Esophagus (tissue), 2 donors: Measurements from ENCODE around the gene TACC2. TPM values are rescaled to one million over a fixed set of nuclear protein-coding genes. Genes with fewer than 3 reads are reported as not detected.
"Not testable (repeated sequence)": the region's sequence is repeated elsewhere in the genome, so short reads cannot be mapped to it uniquely, and the experiment has no call there.

ENCODE experiments used
- H3K27ac ChIP-seq, 2 donors: one replicate each; pipeline ENCODE4 v1.5.1; 2013; ENCODE audit warnings: low read depth in 2 of 2, mild to moderate bottlenecking in 2 of 2, inconsistent platforms in 1 of 2, low read length in 1 of 2, moderate library complexity in 1 of 2
- H3K27me3 ChIP-seq, 2 donors: one replicate each; pipeline ENCODE4 v1.6.1; 2013; ENCODE audit warnings: low read length in 2 of 2, control low read depth in 1 of 2, mild to moderate bottlenecking in 1 of 2; ENCODE audit not compliant: insufficient read depth in 2 of 2, control insufficient read depth in 1 of 2
- H3K36me3 ChIP-seq, 2 donors: one replicate each; pipeline ENCODE4 v1.6.1; 2013; ENCODE audit warnings: low read length in 1 of 2; ENCODE audit not compliant: control insufficient read depth in 2 of 2, insufficient read depth in 2 of 2
- H3K4me1 ChIP-seq, 2 donors: one replicate each; pipeline ENCODE4 v1.6.1; 2013; ENCODE audit warnings: low read length in 1 of 2; ENCODE audit not compliant: control insufficient read depth in 2 of 2, insufficient read depth in 2 of 2
- H3K4me3 ChIP-seq, 2 donors: one replicate each; pipeline ENCODE4 v1.5.1; 2013; ENCODE audit warnings: low read length in 2 of 2, mild to moderate bottlenecking in 2 of 2, low read depth in 1 of 2, moderate library complexity in 1 of 2
- H3K9me3 ChIP-seq, 2 donors: one replicate each; pipeline ENCODE4 v1.6.1; 2013; ENCODE audit warnings: mild to moderate bottlenecking in 2 of 2, low read depth in 1 of 2, low read length in 1 of 2, moderate library complexity in 1 of 2; ENCODE audit not compliant: control insufficient read depth in 2 of 2, insufficient read depth in 1 of 2
- WGBS, 2 donors: extraction: QIAGEN DNeasy Blood & Tissue Kit; methylation state at CpG; one replicate each; pipeline ENCODE4 v1.1.7; 2013; 5-methylcytosine and 5-hydroxymethylcytosine counted together
- polyA plus RNA-seq, 2 donors: library from polyadenylated mRNA; stranded (reverse); fragments of 200-250 nt; gene quantifications; one replicate each; pipeline ENCODE4 v1.2.3, GENCODE V29; 2013
- donor health status: healthy with polysubstance abuse.
- donor health status: Bipolar disorder and iron deficiency.

The TACC2 gene
- polyA plus RNA-seq, 2 donors: 47.8 to 51.8 TPM

- no peaks in the 10 kb centered on the region for H3K4me1 ChIP-seq
- 40 to 60% methylated on average over 3 of the region's 3 CpGs for WGBS, 2 donors
- H3K27ac ChIP-seq: no peak overlapping the region
- no peaks in the 10 kb centered on the region for H3K27me3 ChIP-seq
- H3K4me3 ChIP-seq: no peak overlapping the region
- no peaks in the 10 kb centered on the region for H3K9me3 ChIP-seq
- H3K36me3 ChIP-seq: no peaks in the 10 kb centered on the region
Observed at GRCh38 chr10:122007415-122007814, 18.5 kb downstream of the TACC2 start.

- H3K36me3 ChIP-seq: no peaks in the 10 kb centered on the region
- 82 to 85% methylated on average over 4 of the region's 4 CpGs for WGBS, 2 donors
- no peaks in the 10 kb centered on the region for H3K9me3 ChIP-seq
- H3K27me3 ChIP-seq: no peaks in the 10 kb centered on the region
- H3K4me1 ChIP-seq: peaks cover 0 to 4% of the 10 kb centered on the region in 2 donors
- H3K4me3 ChIP-seq: no peak overlapping the region
- H3K27ac ChIP-seq: no peak overlapping the region
Observed at GRCh38 chr10:122010405-122011050, 21.6 kb downstream of the TACC2 start.

- H3K27ac ChIP-seq: no peak overlapping the region
Observed at GRCh38 chr10:122012731-122013130, 23.8 kb downstream of the TACC2 start.

GRCh38 chr10:122013311-122013780 is 24.4 kb downstream of the TACC2 start:
- H3K4me3 ChIP-seq: no peak overlapping the region
- H3K4me1 ChIP-seq: peaks cover 0 to 4% of the 10 kb centered on the region in 2 donors
- 65 to 75% methylated on average over 8 of the region's 8 CpGs for WGBS, 2 donors
- no peaks in the 10 kb centered on the region for H3K9me3 ChIP-seq
- H3K27ac ChIP-seq: no peak overlapping the region
- no peaks in the 10 kb centered on the region for H3K36me3 ChIP-seq
- no peaks in the 10 kb centered on the region for H3K27me3 ChIP-seq

More at GRCh38 chr10:122012731-122013130, 23.8 kb downstream of the TACC2 start:
- 81 to 89% methylated on average over 5 of the region's 5 CpGs for WGBS, 2 donors
- no peaks in the 10 kb centered on the region for H3K36me3 ChIP-seq
- peaks cover 0 to 4% of the 10 kb centered on the region in 2 donors for H3K4me1 ChIP-seq
- H3K9me3 ChIP-seq: no peaks in the 10 kb centered on the region
- H3K27me3 ChIP-seq: no peaks in the 10 kb centered on the region
- no peak overlapping the region for H3K4me3 ChIP-seq

GRCh38 chr10:122014652-122015248 is 25.8 kb downstream of the TACC2 start:
- no peaks in the 10 kb centered on the region for H3K9me3 ChIP-seq
- WGBS, 2 donors: 35 to 64% methylated on average over 3 of the region's 3 CpGs
- no peak overlapping the region for H3K27ac ChIP-seq
- peaks cover 0 to 4% of the 10 kb centered on the region in 2 donors for H3K4me1 ChIP-seq
- H3K4me3 ChIP-seq: no peak overlapping the region
- H3K36me3 ChIP-seq: no peaks in the 10 kb centered on the region
- H3K27me3 ChIP-seq: no peaks in the 10 kb centered on the region

- not testable (repeated sequence) for H3K9me3 ChIP-seq, H3K27me3 ChIP-seq, H3K4me1 ChIP-seq, H3K36me3 ChIP-seq
- H3K4me3 ChIP-seq: peak overlapping the region in 1 of 2 donors; percentile 70
- H3K27ac ChIP-seq: peak overlapping the region in 1 of 2 donors; percentile 26
- 75% methylated on average over 4 of the region's 4 CpGs for WGBS, 2 donors
Observed at GRCh38 chr10:122017926-122018325, 29.0 kb downstream of the TACC2 start.

GRCh38 chr10:122018491-122018890 is 29.5 kb downstream of the TACC2 start:
- H3K27ac ChIP-seq: peak overlapping the region; percentile 91 to 97
- H3K4me3 ChIP-seq: peak overlapping the region; percentile 22 to 70
- no peaks in the 10 kb centered on the region for H3K27me3 ChIP-seq
- peaks cover 0 to 4% of the 10 kb centered on the region in 2 donors for H3K4me1 ChIP-seq
- WGBS, 2 donors: 33 to 35% methylated on average over 7 of the region's 7 CpGs
- no peaks in the 10 kb centered on the region for H3K36me3 ChIP-seq
- no peaks in the 10 kb centered on the region for H3K9me3 ChIP-seq

GRCh38 chr10:122018951-122019413 is 30.0 kb downstream of the TACC2 start:
- 49 to 55% methylated on average over 16 of the region's 16 CpGs for WGBS, 2 donors
- Histone ChIP-seq H3K36me3 (no peaks in the 10 kb centered on the region), H3K9me3 (no peaks in the 10 kb centered on the region), H3K27ac (peak overlapping the region; percentile 91 to 97), H3K4me1 (peaks cover 0 to 4% of the 10 kb centered on the region in 2 donors), H3K27me3 (no peaks in the 10 kb centered on the region), H3K4me3 (peak overlapping the region; percentile 52 to 70)

- 40 to 41% methylated on average over 24 of the region's 24 CpGs for WGBS, 2 donors
- peak overlapping the region; percentile 91 to 97 for H3K27ac ChIP-seq
- peak overlapping the region; percentile 52 to 70 for H3K4me3 ChIP-seq
- no peaks in the 10 kb centered on the region for H3K27me3 ChIP-seq
- H3K9me3 ChIP-seq: no peaks in the 10 kb centered on the region
- no peaks in the 10 kb centered on the region for H3K36me3 ChIP-seq
- H3K4me1 ChIP-seq: peaks cover 0 to 2% of the 10 kb centered on the region in 2 donors
Observed at GRCh38 chr10:122019414-122019975, 30.5 kb downstream of the TACC2 start.
